Mammary epithelial cell (primary cell): ENCODE data around the gene SPAG16.

Source experiments
- EZH2 ChIP-seq: IDR thresholded peaks from 2 replicates; pipeline ENCODE4 v1.6.1; 2012; ENCODE audit warnings: low read length, inconsistent platforms, borderline replicate concordance
- TF ChIP-seq, protein P1 (sequence below), 2 donors: IDR thresholded peaks in 1 of 2; conservative IDR thresholded peaks in 1 of 2; 2 replicates each; pipeline ENCODE4 v1.5.1; 2011 to 2012; ENCODE audit warnings: inconsistent platforms in 2 of 2, low read length in 2 of 2, mild to moderate bottlenecking in 2 of 2, control low read depth in 1 of 2, low read depth in 1 of 2; ENCODE audit not compliant: insufficient read depth in 1 of 2; ENCODE audit errors: extremely low read depth in 1 of 2

DNA sequence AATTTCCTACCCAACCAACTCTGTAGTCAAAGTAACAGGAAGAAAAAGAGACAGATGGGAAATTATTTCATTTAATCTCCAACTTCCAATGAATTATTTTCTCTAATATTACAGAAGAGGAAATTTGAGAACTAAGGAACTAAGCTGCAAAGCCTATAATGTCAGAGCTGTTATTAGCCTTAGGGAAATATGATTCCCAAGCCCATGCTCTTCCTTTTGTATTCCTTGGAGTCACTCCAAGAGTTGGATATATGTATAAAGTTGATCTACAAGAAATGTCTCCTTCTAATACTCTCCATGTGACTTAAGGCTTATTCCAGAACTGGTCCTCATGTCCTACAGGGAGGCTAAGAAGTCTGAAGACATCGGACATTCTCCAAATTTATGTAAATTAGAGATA is 1095.0 kb downstream of the SPAG16 start:
- TF ChIP-seq, protein P1, sequence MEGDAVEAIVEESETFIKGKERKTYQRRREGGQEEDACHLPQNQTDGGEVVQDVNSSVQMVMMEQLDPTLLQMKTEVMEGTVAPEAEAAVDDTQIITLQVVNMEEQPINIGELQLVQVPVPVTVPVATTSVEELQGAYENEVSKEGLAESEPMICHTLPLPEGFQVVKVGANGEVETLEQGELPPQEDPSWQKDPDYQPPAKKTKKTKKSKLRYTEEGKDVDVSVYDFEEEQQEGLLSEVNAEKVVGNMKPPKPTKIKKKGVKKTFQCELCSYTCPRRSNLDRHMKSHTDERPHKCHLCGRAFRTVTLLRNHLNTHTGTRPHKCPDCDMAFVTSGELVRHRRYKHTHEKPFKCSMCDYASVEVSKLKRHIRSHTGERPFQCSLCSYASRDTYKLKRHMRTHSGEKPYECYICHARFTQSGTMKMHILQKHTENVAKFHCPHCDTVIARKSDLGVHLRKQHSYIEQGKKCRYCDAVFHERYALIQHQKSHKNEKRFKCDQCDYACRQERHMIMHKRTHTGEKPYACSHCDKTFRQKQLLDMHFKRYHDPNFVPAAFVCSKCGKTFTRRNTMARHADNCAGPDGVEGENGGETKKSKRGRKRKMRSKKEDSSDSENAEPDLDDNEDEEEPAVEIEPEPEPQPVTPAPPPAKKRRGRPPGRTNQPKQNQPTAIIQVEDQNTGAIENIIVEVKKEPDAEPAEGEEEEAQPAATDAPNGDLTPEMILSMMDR (conservative IDR thresholded peaks at IDR 0.05 in 1 of 2, IDR thresholded peaks at IDR 0.05 in 1 of 2; ENCODE audit: extremely low read depth in 1 of 2, insufficient read depth in 1 of 2, low read depth in 1 of 2, low read length in 2 of 2) = no peak
- TF ChIP-seq EZH2 = no peak
